GM12875 (cell line): ENCODE data around the gene CCNG1.
"Not testable (repeated sequence)": the region's sequence is repeated elsewhere in the genome, so short reads cannot be mapped to it uniquely, and the experiment has no call there.

Experiments used
- H3K4me3 ChIP-seq: one replicate; pipeline ENCODE4 v1.5.1; 2011; ENCODE audit warnings: low read depth, low read length, control low read depth
- TF ChIP-seq, protein P1 (sequence below): IDR thresholded peaks from 2 replicates; pipeline ENCODE4 v1.5.1; 2011; ENCODE audit warnings: low read depth, mild to moderate bottlenecking, control low read depth, inconsistent platforms, low read length, moderate library complexity, borderline replicate concordance; ENCODE audit not compliant: insufficient read depth

Gene CCNG1

DNA sequence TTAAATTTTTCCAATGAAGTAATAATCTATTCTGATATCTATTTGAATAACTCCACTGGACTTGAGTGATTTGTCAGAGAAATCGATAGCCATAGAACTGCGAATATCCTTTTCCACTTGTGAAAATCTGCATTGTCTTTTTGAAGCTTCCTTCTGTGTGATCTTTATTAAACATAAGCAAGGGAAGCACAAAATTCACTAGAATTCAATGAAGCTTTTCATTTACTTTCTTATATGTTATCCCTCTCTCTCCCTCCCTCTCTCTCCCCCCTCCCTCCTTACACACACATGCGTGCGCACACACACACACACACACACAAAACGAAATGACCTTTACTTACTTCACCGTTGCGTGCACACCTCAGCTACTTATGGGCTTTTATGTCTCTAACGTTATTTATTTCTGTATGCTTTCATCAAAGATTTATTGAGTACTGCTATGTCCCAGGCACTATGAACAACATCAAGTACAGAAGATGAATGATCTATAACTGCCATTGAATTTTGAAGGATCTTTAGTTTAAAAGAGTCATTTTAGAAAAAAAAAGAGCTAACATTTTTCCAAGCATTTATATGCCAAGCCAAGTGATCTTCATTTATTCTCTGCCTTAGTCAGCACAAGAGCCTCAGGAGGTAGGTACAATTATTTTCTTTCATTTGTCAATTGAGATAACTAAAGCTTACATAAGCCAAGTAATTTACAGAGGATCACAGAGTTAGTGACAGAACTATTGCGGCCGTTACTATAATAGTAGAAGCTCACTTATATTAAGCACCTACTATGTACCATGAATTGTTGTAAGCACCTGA is 32.8 kb upstream of the CCNG1 start:
- TF ChIP-seq, protein P1, sequence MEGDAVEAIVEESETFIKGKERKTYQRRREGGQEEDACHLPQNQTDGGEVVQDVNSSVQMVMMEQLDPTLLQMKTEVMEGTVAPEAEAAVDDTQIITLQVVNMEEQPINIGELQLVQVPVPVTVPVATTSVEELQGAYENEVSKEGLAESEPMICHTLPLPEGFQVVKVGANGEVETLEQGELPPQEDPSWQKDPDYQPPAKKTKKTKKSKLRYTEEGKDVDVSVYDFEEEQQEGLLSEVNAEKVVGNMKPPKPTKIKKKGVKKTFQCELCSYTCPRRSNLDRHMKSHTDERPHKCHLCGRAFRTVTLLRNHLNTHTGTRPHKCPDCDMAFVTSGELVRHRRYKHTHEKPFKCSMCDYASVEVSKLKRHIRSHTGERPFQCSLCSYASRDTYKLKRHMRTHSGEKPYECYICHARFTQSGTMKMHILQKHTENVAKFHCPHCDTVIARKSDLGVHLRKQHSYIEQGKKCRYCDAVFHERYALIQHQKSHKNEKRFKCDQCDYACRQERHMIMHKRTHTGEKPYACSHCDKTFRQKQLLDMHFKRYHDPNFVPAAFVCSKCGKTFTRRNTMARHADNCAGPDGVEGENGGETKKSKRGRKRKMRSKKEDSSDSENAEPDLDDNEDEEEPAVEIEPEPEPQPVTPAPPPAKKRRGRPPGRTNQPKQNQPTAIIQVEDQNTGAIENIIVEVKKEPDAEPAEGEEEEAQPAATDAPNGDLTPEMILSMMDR, result no peak
- no peak overlapping the region for H3K4me3 ChIP-seq

- H3K4me3 ChIP-seq, result no peak overlapping the region
- TF ChIP-seq, protein P1, result no peak
Observed at GRCh38 chr5:163407034-163407655, 30.2 kb upstream of the CCNG1 start.

DNA sequence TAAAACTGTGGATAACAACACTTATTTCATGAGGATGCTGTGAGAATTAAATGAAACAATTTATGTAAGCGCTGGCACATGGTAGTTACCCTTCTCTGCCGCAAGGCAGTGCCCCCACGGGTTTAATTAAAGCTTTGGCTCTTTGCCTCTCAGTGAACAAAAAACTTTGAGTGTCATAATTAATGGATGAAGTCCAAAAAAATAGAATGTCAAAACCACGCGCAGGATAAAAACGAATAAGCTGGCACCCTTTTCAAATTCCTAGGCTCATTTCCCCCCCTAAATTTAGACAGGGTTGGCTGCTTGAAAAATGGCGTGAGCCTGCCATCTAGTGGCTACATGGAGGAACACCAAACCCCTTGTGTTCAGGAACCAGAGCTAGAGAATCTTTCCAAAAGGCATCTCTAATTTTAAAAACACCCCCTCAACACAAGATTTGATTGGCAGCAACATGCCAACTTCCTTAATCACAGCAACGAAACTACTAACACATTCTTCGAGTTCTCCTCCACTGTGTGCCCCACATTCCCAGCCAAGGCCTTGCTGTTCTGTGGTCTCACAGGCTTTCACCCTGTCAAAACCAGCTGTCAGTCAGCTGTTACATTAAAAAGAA is 29.0 kb upstream of the CCNG1 start:
- no peak overlapping the region for H3K4me3 ChIP-seq
- TF ChIP-seq, protein P1, result peak; percentile 73

DNA sequence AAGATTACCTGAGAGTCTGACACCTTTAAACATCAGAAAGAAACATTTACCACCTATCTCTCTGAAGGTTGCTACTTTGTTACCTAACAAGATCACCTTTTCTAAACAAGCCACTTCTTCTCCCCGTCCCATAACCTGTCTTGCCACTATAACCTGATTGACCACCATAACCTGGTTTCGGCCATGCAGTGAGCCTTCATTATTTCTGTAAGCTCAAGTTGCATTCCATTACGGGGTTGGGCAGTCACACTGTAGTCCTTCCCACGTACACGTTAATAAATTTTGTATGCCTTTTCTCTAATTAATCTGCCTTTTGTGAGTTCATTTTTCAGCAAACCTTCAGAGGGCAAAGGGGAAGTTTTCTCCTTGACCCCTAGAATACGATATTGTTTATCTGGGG is 28.0 kb upstream of the CCNG1 start:
- no peak overlapping the region for H3K4me3 ChIP-seq
- TF ChIP-seq, protein P1, result no peak

DNA sequence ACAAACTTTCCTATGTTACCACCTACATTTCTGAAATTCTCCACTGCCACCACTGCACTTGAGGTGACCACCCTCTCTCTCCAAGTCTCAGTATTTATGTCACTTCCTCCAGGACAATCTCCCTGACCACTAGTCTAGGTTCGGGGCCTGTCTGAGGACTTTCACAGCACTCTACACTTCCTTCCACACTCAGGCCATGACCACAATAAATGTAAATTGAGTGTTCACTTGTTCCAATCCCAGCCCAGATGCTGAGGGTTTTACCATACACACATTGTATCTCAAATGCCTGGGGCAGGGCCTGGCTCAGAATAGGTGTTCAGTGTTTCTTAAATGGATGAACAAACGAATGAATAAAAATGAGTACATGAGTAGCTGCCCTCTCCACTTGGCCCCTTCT is 26.9 kb upstream of the CCNG1 start:
- TF ChIP-seq, protein P1, result no peak
- H3K4me3 ChIP-seq, result no peak overlapping the region

DNA sequence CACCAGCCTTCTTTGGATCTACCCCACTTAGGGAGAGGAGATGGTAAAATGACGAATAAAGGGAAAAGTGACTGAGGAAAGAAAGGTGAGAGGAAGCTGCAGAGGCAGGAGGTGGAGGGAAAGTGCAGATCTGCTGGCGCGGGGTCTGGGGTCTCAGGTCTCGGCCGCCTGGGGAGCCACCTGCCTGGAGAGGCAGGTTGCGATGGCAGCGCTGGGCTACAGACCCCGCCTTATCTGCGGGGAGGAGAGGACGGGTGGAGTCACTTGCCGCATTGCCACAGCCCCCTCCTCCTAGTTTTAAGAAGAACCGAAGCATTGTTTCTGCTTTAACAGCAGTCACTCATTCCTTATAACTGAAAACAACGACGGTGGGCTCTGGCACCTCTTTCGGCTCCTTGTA is 21.7 kb upstream of the CCNG1 start:
- not testable (repeated sequence) for H3K4me3 ChIP-seq

GRCh38 chr5:163424836-163425235 is 12.6 kb upstream of the CCNG1 start:
- TF ChIP-seq, protein P1, result no peak
- H3K4me3 ChIP-seq, result no peak overlapping the region

DNA sequence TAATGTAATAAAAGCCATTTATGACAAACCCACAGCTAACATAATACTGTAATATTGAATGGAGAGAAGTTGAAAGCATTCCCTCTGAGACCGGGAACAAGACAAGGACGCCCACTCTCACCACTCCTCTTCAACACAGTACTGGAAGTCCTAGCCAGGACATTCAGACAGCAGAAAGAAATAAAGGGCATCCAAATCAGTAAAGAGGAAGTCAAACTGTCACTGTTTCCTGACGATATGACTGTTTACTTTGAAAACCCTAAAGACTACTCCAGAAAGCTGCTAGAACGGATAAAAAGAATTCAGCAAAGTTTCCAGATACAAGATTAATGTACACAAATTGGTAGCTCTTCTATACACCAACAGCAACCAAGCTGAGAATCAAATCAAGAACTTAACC is 11.3 kb upstream of the CCNG1 start:
- H3K4me3 ChIP-seq, result not testable (repeated sequence)
